Neural crest cell (in vitro differentiated cells): ENCODE data around the gene EPHA1. TPM values are rescaled to one million over a fixed set of nuclear protein-coding genes. Genes with fewer than 3 reads are reported as not detected.

Experiments used
- DNase-seq: peaks from one replicate; pipeline ENCODE4 v3.0.0; 2021; ENCODE audit warnings: low read depth, mixed read lengths, low spot score
- H3K27ac Mint-ChIP-seq: one replicate; pipeline ENCODE4 v1.8.0; 2021; ENCODE audit warnings: mild to moderate bottlenecking, mixed read lengths; ENCODE audit not compliant: unreplicated experiment
- H3K27me3 Mint-ChIP-seq: 2 replicates; pipeline ENCODE4 v1.8.0; 2021; ENCODE audit warnings: low read depth, mild to moderate bottlenecking, mixed read lengths
- H3K36me3 Mint-ChIP-seq: 2 replicates; pipeline ENCODE4 v1.8.0; 2021; ENCODE audit warnings: low read depth, mild to moderate bottlenecking, mixed read lengths
- H3K4me1 Mint-ChIP-seq: 2 replicates; pipeline ENCODE4 v1.8.0; 2021; ENCODE audit warnings: mixed read lengths
- H3K4me3 Mint-ChIP-seq: one replicate; pipeline ENCODE4 v1.8.0; 2021; ENCODE audit warnings: mild to moderate bottlenecking, mixed read lengths
- H3K9me3 Mint-ChIP-seq: 2 replicates; pipeline ENCODE4 v1.8.0; 2021; ENCODE audit warnings: mixed read lengths
- total RNA-seq: library from RNA; stranded (reverse); gene quantifications from 2 replicates; pipeline ENCODE4 v1.2.1, GENCODE V29; 2021
- TF ChIP-seq, protein P1 (sequence below): fragments of 200-600 bp; sonication (generic); conservative IDR thresholded peaks from 2 replicates; pipeline ENCODE4 v1.5.0; 2021; ENCODE audit warnings: antibody characterized with exemption, mild to moderate bottlenecking

The EPHA1 gene
- total RNA-seq, 1 donor from 2014 or later = not detected

GRCh38 chr7:143374561-143374960 lies 34.1 kb downstream of the EPHA1 start:
- no peaks in the 10 kb centered on the region for H3K9me3 Mint-ChIP-seq
- TF ChIP-seq, protein P1, sequence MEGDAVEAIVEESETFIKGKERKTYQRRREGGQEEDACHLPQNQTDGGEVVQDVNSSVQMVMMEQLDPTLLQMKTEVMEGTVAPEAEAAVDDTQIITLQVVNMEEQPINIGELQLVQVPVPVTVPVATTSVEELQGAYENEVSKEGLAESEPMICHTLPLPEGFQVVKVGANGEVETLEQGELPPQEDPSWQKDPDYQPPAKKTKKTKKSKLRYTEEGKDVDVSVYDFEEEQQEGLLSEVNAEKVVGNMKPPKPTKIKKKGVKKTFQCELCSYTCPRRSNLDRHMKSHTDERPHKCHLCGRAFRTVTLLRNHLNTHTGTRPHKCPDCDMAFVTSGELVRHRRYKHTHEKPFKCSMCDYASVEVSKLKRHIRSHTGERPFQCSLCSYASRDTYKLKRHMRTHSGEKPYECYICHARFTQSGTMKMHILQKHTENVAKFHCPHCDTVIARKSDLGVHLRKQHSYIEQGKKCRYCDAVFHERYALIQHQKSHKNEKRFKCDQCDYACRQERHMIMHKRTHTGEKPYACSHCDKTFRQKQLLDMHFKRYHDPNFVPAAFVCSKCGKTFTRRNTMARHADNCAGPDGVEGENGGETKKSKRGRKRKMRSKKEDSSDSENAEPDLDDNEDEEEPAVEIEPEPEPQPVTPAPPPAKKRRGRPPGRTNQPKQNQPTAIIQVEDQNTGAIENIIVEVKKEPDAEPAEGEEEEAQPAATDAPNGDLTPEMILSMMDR = no peak
- H3K27me3 Mint-ChIP-seq = no peaks in the 10 kb centered on the region
- no peak overlapping the region for H3K27ac Mint-ChIP-seq
- no peak overlapping the region for H3K4me3 Mint-ChIP-seq
- no peak for DNase-seq
- no peaks in the 10 kb centered on the region for H3K36me3 Mint-ChIP-seq
- H3K4me1 Mint-ChIP-seq = peaks cover 26% of the 10 kb centered on the region

GRCh38 chr7:143373255-143373794 lies 35.3 kb downstream of the EPHA1 start:
- no peaks in the 10 kb centered on the region for H3K36me3 Mint-ChIP-seq

DNA sequence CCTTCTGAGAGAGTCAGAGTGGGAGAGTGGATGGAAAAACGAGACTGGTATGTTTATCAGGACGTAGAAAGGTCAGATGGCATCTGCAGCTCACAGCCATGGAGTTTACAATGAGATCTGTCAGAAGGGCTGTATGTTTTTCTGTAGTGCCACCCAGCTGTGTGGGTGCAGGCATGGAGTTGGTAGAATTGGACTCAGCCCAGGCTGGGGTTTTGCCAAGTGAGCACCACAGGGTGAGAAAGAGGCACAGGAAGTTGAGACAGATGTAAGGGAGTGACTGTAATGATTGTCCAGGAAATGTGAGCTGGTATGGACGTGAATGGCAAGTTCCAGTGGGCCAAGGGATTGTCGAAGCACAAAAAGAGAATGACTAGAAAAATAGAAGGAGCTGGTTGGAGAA lies 36.6 kb downstream of the EPHA1 start:
- H3K27ac Mint-ChIP-seq = no peak overlapping the region
- DNase-seq = no peak

More at GRCh38 chr7:143373255-143373794, 35.3 kb downstream of the EPHA1 start:
- Mint-ChIP-seq H3K9me3 (no peaks in the 10 kb centered on the region), H3K27me3 (peaks cover 4% of the 10 kb centered on the region), H3K4me3 (no peak overlapping the region), H3K4me1 (peaks cover 20% of the 10 kb centered on the region), H3K27ac (no peak overlapping the region)
- DNase-seq = no peak
- TF ChIP-seq, protein P1 = no peak

DNA sequence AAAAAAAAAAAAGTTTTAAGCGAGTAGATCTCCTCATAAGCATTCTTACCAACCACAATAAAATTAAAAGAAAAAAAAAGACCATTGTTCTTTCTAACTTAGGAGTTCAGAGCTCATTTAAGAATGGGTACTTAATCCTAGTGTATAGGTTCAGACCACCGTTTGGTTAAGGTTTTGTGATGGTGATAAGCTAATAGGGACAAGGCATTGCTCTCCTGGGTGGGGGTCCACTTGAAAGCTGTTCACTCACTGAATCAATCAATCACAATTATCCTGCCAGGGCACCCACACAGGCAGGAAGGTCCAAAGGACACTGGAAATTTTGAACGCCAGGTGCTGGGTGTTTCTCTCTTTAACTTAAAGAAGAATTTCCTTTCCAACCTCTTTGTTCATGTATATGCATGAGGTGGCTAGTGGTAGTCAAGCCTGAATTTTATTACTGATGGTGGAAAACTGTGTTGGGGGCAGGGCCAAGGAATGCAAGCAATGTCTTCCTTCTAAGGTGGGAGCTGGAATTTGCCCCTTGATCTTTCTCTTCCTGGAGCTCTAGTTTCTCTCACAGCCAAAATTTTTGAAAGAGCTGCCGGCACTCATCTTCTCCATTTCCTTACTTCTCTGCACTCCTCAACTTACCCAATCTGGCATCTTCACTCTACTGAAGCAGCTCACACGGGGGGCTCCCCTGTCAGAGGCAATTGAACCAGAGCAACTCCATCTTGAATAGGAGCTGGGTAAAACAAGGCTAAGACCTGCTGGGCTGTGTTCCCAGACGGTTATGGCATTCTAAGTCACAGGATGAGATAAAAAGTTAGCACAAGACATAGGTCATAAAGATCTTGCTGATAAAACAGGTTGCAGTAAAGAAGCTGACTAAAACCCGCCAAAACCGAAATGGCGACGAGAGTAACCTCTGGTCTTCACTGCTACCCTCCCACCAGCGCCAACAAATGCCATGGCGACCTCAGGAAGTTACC lies 38.7 kb downstream of the EPHA1 start:
- H3K9me3 Mint-ChIP-seq = no peaks in the 10 kb centered on the region
- DNase-seq = no peak
- no peaks in the 10 kb centered on the region for H3K36me3 Mint-ChIP-seq
- peaks cover 14% of the 10 kb centered on the region for H3K27me3 Mint-ChIP-seq
- H3K27ac Mint-ChIP-seq = no peak overlapping the region
- TF ChIP-seq, protein P1 = no peak
- no peak overlapping the region for H3K4me3 Mint-ChIP-seq
- peaks cover 17% of the 10 kb centered on the region for H3K4me1 Mint-ChIP-seq

More for the DNA sequence above, 36.6 kb downstream of the EPHA1 start:
- Mint-ChIP-seq H3K4me3 (no peak overlapping the region), H3K9me3 (no peaks in the 10 kb centered on the region), H3K36me3 (no peaks in the 10 kb centered on the region), H3K27me3 (peaks cover 4% of the 10 kb centered on the region), H3K4me1 (peaks cover 18% of the 10 kb centered on the region)
- TF ChIP-seq, protein P1 = no peak

DNA sequence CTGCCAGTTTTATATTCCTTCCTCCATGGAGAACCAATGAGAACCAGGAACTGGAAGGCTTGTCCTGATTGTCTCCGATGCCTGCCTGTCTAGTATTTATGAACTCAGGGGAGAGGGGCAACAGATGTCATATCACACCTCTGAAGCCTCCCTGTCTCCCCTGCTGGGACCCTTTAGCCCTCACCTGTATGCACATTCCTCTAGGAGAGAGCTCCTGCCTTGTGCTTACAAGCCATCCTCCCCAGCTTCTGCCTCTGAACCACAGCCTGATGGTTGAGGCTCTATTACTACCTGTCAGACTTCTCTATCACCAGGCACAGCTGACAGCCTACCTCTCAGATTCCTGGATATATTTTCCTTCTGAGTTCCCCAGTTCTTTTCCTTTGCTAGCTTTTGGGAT lies 40.3 kb downstream of the EPHA1 start:
- H3K27ac Mint-ChIP-seq = no peak overlapping the region
- H3K4me1 Mint-ChIP-seq = peaks cover 18% of the 10 kb centered on the region
- no peaks in the 10 kb centered on the region for H3K36me3 Mint-ChIP-seq
- peaks cover 30% of the 10 kb centered on the region for H3K27me3 Mint-ChIP-seq
- TF ChIP-seq, protein P1 = no peak
- no peaks in the 10 kb centered on the region for H3K9me3 Mint-ChIP-seq
- no peak for DNase-seq
- no peak overlapping the region for H3K4me3 Mint-ChIP-seq
